CD14-positive monocyte (primary cell): ENCODE data around the gene SERBP1. TPM values are rescaled to one million over a fixed set of nuclear protein-coding genes. Genes with fewer than 3 reads are reported as not detected.

Source experiments
- DNase-seq, 3 donors: peaks; one replicate each; pipeline ENCODE4 v3.0.0-alpha.2; 2011 to 2022
- H2AFZ ChIP-seq: 2 replicates; pipeline ENCODE4 v1.6.0; 2012; ENCODE audit warnings: mild to moderate bottlenecking, low read depth, low read length, inconsistent platforms; ENCODE audit not compliant: insufficient read depth, poor library complexity, severe bottlenecking
- H3K27ac ChIP-seq, 2 donors: 1 replicate in 1 of 2; 2 replicates in 1 of 2; pipeline ENCODE4 v1.5.1; 2012 to 2013; ENCODE audit warnings: low read length in 2 of 2, control low read depth in 1 of 2, inconsistent platforms in 1 of 2, low read depth in 1 of 2, mild to moderate bottlenecking in 1 of 2
- H3K27me3 ChIP-seq, 2 donors: one replicate each; pipeline versions ENCODE4 v1.6.0 to v1.6.1; 2011 to 2013; ENCODE audit warnings: low read length in 2 of 2; ENCODE audit not compliant: control insufficient read depth in 2 of 2, insufficient read depth in 2 of 2
- H3K36me3 ChIP-seq, 2 donors: replicated peaks in 1 of 2; 1 replicate in 1 of 2; 2 replicates in 1 of 2; pipeline versions ENCODE4 v1.5.1 to v1.6.1; 2012 to 2013; ENCODE audit warnings: low read length in 2 of 2, control low read depth in 1 of 2, inconsistent platforms in 1 of 2, mild to moderate bottlenecking in 1 of 2; ENCODE audit not compliant: insufficient read depth in 2 of 2, control insufficient read depth in 1 of 2
- H3K4me1 ChIP-seq, 2 donors: 1 replicate in 1 of 2; 2 replicates in 1 of 2; pipeline versions ENCODE4 v1.5.1 to v1.6.1; 2012 to 2013; ENCODE audit warnings: low read length in 2 of 2, control low read depth in 1 of 2, inconsistent platforms in 1 of 2, mild to moderate bottlenecking in 1 of 2, moderate library complexity in 1 of 2; ENCODE audit not compliant: insufficient read depth in 2 of 2, control insufficient read depth in 1 of 2
- H3K4me2 ChIP-seq: replicated peaks from 2 replicates; pipeline ENCODE3; 2012; ENCODE audit warnings: low read length, moderate library complexity, mild to moderate bottlenecking; ENCODE audit not compliant: poor library complexity, severe bottlenecking; ENCODE audit errors: extremely low read depth
- H3K4me3 ChIP-seq, 3 experiments: fragments of 200-600 bp in 1 of 3; sonication (generic) in 1 of 3; replicated peaks in 1 of 3; 1 replicate in 2 of 3; 2 replicates in 1 of 3; pipeline ENCODE4 v1.5.1; 2011 to 2013; ENCODE audit warnings: low read length in 3 of 3, mild to moderate bottlenecking in 3 of 3, control low read depth in 2 of 3, low read depth in 2 of 3, inconsistent platforms in 1 of 3, moderate library complexity in 1 of 3
- H3K79me2 ChIP-seq: 2 replicates; pipeline ENCODE4 v1.6.0; 2012; ENCODE audit warnings: mild to moderate bottlenecking, control low read depth, inconsistent platforms, low read length, moderate library complexity; ENCODE audit not compliant: insufficient read depth
- H3K9ac ChIP-seq: 2 replicates; pipeline ENCODE4 v1.6.0; 2017; ENCODE audit warnings: low read length, mild to moderate bottlenecking; ENCODE audit not compliant: insufficient read depth, poor library complexity, severe bottlenecking
- H3K9me3 ChIP-seq, 2 donors: replicated peaks in 1 of 2; 1 replicate in 1 of 2; 2 replicates in 1 of 2; pipeline versions ENCODE4 v1.5.1 to v1.6.1; 2012 to 2013; ENCODE audit warnings: low read length in 2 of 2, control low read depth in 1 of 2; ENCODE audit not compliant: control insufficient read depth in 1 of 2, insufficient read depth in 1 of 2
- H4K20me1 ChIP-seq: 2 replicates; pipeline ENCODE4 v1.6.0; 2012; ENCODE audit warnings: mild to moderate bottlenecking, low read length, control low read depth, moderate library complexity; ENCODE audit not compliant: insufficient read depth
- H3K27ac Mint-ChIP-seq, 7 donors: one replicate each; pipeline ENCODE4 v1.8.0; 2020; ENCODE audit warnings: mild to moderate bottlenecking in 7 of 7, mixed read lengths in 7 of 7, moderate library complexity in 6 of 7, inconsistent platforms in 2 of 7
- H3K27me3 Mint-ChIP-seq, 3 donors: one replicate each; pipeline ENCODE4 v1.8.0; 2021 to 2022; ENCODE audit warnings: low read depth in 3 of 3, mild to moderate bottlenecking in 3 of 3, mixed read lengths in 3 of 3, moderate library complexity in 3 of 3, inconsistent platforms in 1 of 3
- H3K36me3 Mint-ChIP-seq, 2 donors: one replicate each; pipeline ENCODE4 v1.8.0; 2020; ENCODE audit warnings: mixed read lengths in 2 of 2, inconsistent platforms in 1 of 2, mild to moderate bottlenecking in 1 of 2
- H3K4me1 Mint-ChIP-seq: one replicate; pipeline ENCODE4 v1.8.0; 2020; ENCODE audit warnings: mild to moderate bottlenecking, mixed read lengths
- H3K4me3 Mint-ChIP-seq, 2 donors: one replicate each; pipeline ENCODE4 v1.8.0; 2020; ENCODE audit warnings: mild to moderate bottlenecking in 2 of 2, mixed read lengths in 2 of 2, moderate library complexity in 1 of 2
- H3K9me3 Mint-ChIP-seq, 7 donors: one replicate each; pipeline ENCODE4 v1.8.0; 2020 to 2022; ENCODE audit warnings: mixed read lengths in 7 of 7, mild to moderate bottlenecking in 6 of 7, moderate library complexity in 6 of 7, inconsistent platforms in 2 of 7
- WGBS: methylation state at CpG from one replicate; pipeline ENCODE4 v1.1.5; 2013; ENCODE audit warnings: missing lambda C conversion rate; ENCODE audit not compliant: insufficient coverage; 5-methylcytosine and 5-hydroxymethylcytosine counted together
- intact Hi-C, 2 donors: fragments of 100-400 bp; cut with micrococcal nuclease; formaldehyde crosslinking; loops; one replicate each; pipeline versions ENCODE4 v1.15.0 to v1.15.1; 2023
- polyA plus RNA-seq, 3 donors: library from polyadenylated mRNA; depleted of rRNA in 1 of 3; unstranded in 2 of 3; stranded (reverse) in 1 of 3; fragments of 300-500 nt in 2 of 3; fragments of >200 nt in 1 of 3; fragmentation: Illumina TruSeq in 2 of 3; gene quantifications; 1 replicate in 2 of 3; 2 replicates in 1 of 3; pipeline ENCODE4 v1.2.3, GENCODE V29; 2012 to 2021
- TF ChIP-seq, protein P1 (sequence below): fragments of 200-600 bp; IDR thresholded peaks from one replicate; pipeline ENCODE4 v1.8.0; 2022; ENCODE audit warnings: antibody characterized with exemption, mild to moderate bottlenecking

SERBP1 gene
- polyA plus RNA-seq, 3 donors: 38.2 to 78.8 (median 75.3) TPM

DNA sequence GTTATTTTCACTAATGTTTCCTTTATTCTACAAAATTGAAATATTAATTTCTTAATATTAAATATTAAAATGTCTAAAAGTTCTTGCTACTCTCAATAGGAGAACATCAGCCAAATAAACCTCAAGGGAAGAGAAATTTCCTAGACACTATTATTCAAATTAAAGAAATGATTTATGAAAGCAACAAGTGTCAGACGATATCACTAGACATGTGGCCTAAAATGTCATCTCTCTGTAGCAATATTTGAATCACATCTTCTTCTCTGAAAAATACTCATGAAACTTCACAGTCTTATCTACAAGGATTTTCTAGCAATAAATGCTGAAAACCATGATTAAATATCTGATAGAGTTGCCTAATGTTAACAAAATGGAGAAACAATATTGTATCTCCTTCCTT is 2.5 kb upstream of the SERBP1 start:
- Mint-ChIP-seq H3K4me3 (no peak overlapping the region), H3K27ac (no peak overlapping the region), H3K9me3 (no peaks in the 10 kb centered on the region), H3K4me1 (peaks cover 49% of the 10 kb centered on the region), H3K27me3 (no peaks in the 10 kb centered on the region), H3K36me3 (no peaks in the 10 kb centered on the region)
- Histone ChIP-seq H2AFZ (no peak overlapping the region), H3K4me2 (no peak overlapping the region), H3K27me3 (no peaks in the 10 kb centered on the region), H3K79me2 (peaks cover 25% of the 10 kb centered on the region), H3K9ac (no peak overlapping the region), H3K4me3 (no peak overlapping the region), H4K20me1 (peaks cover 19% of the 10 kb centered on the region), H3K36me3 (no peaks in the 10 kb centered on the region), H3K9me3 (no peaks in the 10 kb centered on the region), H3K4me1 (peaks cover 24 to 43% of the 10 kb centered on the region in 2 donors), H3K27ac (no peak overlapping the region)
- whole genome bisulfite sequencing: no CpG with 5 or more reads among the region's 1 CpG
- intact Hi-C loops: loop anchor here (10.0 kb wide), 2 partner anchors 252 to 508 kb away; partner anchors contain the start of genes DNAI4 (in 1 of the 2), GADD45A (in 1 of the 2) and MIER1 (in 1 of the 2)
- DNase-seq: no peak
- TF ChIP-seq, protein P1, sequence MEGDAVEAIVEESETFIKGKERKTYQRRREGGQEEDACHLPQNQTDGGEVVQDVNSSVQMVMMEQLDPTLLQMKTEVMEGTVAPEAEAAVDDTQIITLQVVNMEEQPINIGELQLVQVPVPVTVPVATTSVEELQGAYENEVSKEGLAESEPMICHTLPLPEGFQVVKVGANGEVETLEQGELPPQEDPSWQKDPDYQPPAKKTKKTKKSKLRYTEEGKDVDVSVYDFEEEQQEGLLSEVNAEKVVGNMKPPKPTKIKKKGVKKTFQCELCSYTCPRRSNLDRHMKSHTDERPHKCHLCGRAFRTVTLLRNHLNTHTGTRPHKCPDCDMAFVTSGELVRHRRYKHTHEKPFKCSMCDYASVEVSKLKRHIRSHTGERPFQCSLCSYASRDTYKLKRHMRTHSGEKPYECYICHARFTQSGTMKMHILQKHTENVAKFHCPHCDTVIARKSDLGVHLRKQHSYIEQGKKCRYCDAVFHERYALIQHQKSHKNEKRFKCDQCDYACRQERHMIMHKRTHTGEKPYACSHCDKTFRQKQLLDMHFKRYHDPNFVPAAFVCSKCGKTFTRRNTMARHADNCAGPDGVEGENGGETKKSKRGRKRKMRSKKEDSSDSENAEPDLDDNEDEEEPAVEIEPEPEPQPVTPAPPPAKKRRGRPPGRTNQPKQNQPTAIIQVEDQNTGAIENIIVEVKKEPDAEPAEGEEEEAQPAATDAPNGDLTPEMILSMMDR: no peak

GRCh38 chr1:67431869-67432578 is 1.8 kb upstream of the SERBP1 start:
- Mint-ChIP-seq H3K4me1 (peaks cover 56% of the 10 kb centered on the region), H3K9me3 (no peaks in the 10 kb centered on the region), H3K27ac (peak overlapping the region in 2 of 7 donors; percentile 38 to 64), H3K27me3 (no peaks in the 10 kb centered on the region), H3K36me3 (no peaks in the 10 kb centered on the region), H3K4me3 (no peak overlapping the region)
- H3K4me1 ChIP-seq: peaks cover 29 to 50% of the 10 kb centered on the region in 2 donors
- H3K4me3 ChIP-seq: no peak overlapping the region
- no peak overlapping the region for H3K9ac ChIP-seq
- DNase-seq: no peak
- no peaks in the 10 kb centered on the region for H3K27me3 ChIP-seq
- TF ChIP-seq, protein P1: no peak
- WGBS: 75% methylated on average over 3 of the region's 8 CpGs
- H4K20me1 ChIP-seq: peaks cover 27% of the 10 kb centered on the region
- no peak overlapping the region for H3K4me2 ChIP-seq
- peaks cover 32% of the 10 kb centered on the region for H3K79me2 ChIP-seq
- peak overlapping the region; percentile 10 for H2AFZ ChIP-seq
- intact Hi-C loops: loop anchor here (10.0 kb wide), 2 partner anchors 253 to 507 kb away; partner anchors contain the start of genes DNAI4 (in 1 of the 2), GADD45A (in 1 of the 2) and MIER1 (in 1 of the 2)
- H3K27ac ChIP-seq: no peak overlapping the region
- H3K36me3 ChIP-seq: no peaks in the 10 kb centered on the region
- H3K9me3 ChIP-seq: no peaks in the 10 kb centered on the region
